HG02938 (cell line): ENCODE results near the gene MS4A15.
"Not testable (repeated sequence)": the region's sequence is repeated elsewhere in the genome, so short reads cannot be mapped to it uniquely, and the experiment has no call there.

Source experiments
- ATAC-seq: cut with Tn5 transposase; IDR thresholded peaks from one replicate; pipeline ENCODE4 v1.9.1; 2021; ENCODE audit warnings: mild to moderate bottlenecking, moderate library complexity; ENCODE audit not compliant: unreplicated experiment

Gene MS4A15

GRCh38 chr11:60797846-60798630 is 41.4 kb downstream of the MS4A15 start:
- ATAC-seq, result no peak

DNA sequence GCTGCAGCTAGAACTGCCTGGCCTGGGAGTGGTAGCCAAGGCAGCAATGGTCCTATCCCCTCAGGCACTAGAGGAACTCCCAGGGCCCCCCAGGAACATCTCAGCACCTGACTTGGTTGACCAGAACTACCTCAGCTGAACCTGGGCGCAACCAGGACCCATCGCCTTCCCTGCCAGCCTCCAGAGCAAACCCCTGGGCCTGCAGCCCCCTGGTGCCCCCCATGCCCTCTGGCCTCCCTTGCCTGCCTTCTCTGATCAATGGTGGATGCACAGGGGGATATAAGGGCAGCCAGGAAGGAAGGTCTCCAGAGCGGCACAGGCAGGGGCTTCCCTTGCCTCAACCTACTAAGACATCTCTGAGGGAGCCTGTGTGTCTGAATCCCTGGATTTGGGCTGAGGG is 42.0 kb downstream of the MS4A15 start:
- ATAC-seq, result no peak

- ATAC-seq, result no peak
These were observed 44.5 kb downstream of the MS4A15 start for GRCh38 chr11:60801194-60801593.

GRCh38 chr11:60803273-60803936 is 46.7 kb downstream of the MS4A15 start:
- ATAC-seq, result no peak

DNA sequence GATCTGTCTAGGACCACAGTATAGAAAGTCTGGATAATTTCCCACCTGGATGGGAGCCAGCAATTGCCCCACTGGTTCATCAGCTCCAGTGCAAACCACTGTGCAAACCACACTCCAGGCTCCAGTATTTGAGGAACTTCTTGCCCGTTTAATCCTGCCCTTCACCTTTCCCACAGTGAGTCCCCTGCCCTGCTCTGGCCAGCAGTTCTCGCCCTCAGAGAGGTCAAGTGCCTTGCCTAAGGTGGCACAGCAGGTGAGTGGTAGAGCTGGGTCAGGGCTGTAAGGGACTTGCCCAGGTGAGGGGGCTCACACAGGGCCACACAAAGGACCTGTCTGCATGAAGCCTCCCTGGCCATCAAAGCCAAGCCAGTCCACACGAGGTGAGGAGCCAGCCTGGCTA is 52.6 kb downstream of the MS4A15 start:
- no peak for ATAC-seq

- no peak for ATAC-seq
These were observed 53.0 kb downstream of the MS4A15 start for GRCh38 chr11:60809691-60810090.

DNA sequence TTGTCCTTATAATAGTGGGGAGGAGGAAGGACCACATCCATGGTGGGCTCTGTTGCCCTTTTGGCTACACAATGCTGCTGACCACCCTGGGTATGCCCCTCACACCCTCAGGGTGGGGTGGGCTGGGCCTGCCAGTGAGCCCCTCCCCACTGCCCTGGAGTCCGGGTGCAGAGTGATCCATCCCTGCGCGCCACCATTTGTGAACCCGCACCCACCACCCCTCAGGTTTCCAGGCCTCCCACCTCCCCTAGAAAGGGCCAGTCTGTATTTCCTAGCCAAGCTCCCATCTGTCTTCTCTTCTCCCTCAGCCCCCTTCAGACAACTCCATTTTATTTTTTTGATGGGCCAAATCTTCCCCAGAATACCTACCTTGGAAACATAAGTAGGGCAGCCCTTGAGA is 53.5 kb downstream of the MS4A15 start:
- ATAC-seq, result no peak

DNA sequence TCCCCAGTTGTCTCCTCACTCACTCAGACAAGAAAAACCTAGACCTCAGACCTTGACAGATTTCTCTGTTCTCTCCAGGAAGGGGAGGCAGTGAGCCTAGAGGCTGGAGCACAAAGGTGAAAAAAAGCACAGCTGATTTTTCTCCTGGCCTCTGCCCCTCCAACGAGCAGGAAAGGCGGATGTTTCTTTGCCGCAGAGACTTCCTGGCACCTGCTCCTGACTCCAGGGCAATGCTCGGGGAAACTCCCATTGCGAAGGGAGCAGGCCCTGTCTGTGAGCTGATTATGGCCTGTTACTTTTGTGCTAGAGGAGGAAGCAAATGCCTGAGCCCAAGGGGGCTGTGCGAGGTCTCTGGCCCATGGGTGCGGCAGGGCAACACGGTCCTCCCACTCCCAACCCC is 53.9 kb downstream of the MS4A15 start:
- no peak for ATAC-seq

DNA sequence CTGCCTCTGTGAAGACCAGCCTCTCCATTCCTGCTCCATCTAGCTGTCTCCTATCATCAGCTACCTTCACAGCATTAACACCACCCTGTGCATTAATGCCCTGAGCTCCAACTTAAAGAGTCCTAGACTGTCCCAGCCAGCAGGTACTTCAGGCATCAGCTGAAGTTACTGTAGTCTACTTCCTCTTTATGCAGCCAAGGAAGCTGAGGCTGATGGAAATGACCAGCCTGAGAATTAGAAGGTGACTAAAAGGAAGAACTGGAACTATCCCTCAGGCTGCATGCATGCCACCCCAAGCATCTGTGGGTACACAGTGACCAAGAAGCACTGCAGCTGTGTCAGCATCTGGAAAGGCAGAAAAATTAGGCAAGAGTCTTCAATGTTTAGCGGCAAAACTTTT is 56.7 kb downstream of the MS4A15 start:
- no peak for ATAC-seq

GRCh38 chr11:60814112-60814511 is 57.4 kb downstream of the MS4A15 start:
- no peak for ATAC-seq

- no peak for ATAC-seq
These were observed 60.0 kb downstream of the MS4A15 start for GRCh38 chr11:60816590-60817157.

DNA sequence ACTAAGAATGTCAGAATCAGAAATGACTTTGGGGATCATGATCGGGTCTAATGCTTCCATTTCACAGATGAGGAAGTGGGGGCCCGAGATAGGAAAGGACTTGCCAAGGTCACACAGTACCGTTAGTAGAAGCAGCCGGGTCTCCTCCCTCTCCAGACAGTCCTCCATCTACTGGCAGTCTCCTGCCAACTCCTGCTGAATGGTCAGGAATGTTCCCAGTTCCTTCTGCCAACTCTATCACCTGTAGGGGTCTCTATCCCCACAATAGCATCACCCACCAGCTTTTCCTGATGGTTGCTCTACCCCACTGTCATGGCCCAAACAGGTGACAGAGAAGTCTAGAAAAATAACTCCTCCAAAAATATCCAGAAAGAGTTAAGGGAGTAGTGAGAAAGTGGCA is 61.4 kb downstream of the MS4A15 start:
- ATAC-seq, result no peak

DNA sequence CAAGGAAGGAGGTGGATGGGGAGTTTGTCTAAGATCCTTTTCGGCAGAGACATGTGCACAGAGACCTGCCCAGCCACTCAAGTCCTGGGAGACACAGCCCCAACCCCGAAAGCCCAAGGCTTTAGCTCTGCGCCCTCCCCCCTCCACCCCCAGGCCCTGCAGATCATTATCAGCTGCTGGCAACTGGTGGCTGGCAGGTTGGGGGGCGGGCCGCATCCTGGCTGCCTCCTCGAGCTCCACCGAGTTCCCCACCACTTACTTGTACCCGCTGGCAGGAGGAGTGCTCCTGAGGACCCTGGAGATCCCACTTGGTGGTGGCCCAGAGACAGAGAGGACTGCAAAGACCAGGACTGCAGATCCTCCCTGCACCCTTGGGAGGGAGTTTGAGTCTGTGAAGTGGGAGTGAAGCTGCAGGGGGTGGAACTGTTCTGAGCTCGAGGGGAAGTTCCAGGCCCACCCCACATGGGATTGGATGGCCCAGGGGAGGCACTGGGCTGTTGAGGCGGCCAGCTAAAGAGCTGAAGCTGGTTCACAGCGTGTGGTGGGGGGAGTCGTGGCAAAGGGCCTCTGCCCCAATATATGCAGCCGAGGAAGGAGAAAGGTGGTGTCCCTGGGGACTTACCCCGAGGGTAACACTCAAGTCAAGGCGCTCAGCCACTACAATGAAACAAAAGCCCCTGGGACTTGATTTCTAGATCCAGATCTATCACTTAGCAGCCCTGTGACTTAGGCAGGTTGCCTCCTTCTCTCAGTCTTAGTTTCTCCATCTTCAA is 65.3 kb downstream of the MS4A15 start:
- no peak for ATAC-seq

DNA sequence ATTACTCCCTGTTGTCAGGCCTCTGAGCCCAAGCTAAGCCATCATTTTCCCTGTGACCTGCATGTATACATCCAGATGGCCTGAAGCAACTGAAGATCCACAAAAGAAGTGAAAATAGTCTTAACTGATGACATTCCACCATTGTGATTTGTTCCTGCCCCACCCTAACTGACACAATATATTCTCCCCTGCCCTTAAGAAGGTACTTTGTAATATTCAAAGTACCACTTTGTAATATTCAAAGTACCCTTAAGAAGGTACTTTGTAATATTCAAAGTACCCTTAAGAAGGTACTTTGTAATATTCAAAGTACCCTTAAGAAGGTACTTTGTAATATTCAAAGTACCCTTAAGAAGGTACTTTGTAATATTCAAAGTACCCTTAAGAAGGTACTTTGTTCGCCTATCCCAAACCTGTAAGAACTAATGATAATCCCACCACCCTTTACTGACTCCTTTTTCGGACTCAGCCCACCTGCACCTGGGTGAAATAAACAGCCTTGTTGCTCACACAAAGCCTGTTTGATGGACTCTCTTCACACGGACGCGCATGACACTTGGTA is 67.2 kb downstream of the MS4A15 start:
- not testable (repeated sequence) for ATAC-seq

DNA sequence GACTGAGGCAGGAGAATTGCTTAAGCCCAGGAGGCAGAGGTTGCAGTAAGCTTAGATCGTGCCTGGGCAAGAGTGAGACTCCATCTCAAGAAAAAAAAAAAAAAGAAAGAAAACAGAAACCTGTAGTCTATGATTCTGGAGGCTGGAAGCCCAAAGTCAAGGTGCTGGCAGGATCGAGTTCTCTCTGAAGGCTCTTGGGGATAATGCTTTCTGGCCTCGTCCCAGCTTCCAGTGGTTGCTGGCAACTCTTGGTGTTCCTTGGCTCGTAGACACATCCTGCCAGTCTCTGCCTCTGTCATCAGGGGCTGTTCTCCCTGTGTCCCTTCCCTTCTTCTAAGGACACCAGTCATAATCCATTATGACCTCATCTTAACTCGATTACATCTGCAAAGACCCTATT is 68.5 kb downstream of the MS4A15 start:
- no peak for ATAC-seq

GRCh38 chr11:60825790-60826189 is 69.1 kb downstream of the MS4A15 start:
- ATAC-seq, result no peak
